ENCODE measurements around the gene PTPRN2.
"Not testable (repeated sequence)": the region's sequence is repeated elsewhere in the genome, so short reads cannot be mapped to it uniquely, and the experiment has no call there.

- TF ChIP-seq CTCF (conservative IDR thresholded peaks at IDR 0.05; ENCODE audit: low read depth, low read length); EZH2 (IDR thresholded peaks at IDR 0.05; ENCODE audit: borderline replicate concordance, low read depth, low read length, poor library complexity, severe bottlenecking): not testable (repeated sequence)
These were observed 607.3 kb downstream of the PTPRN2 start for GRCh38 chr7:157980341-157980731.

All from A673 (cell line).